Stimulated activated CD8-positive, alpha-beta memory T cell treated with anti-CD3 and anti-CD28 coated beads, Interleukin-4, amount 100 ng/mL, for 48 hours (primary cell): Measurements from ENCODE around the gene EFNA1.
A peak's percentile ranks its signal among the peaks of the same experiment; 100 is the strongest.

Experiments used
- DNase-seq: peaks from one replicate; pipeline ENCODE4 v3.0.0-alpha.2; 2020

EFNA1 gene, protein sequence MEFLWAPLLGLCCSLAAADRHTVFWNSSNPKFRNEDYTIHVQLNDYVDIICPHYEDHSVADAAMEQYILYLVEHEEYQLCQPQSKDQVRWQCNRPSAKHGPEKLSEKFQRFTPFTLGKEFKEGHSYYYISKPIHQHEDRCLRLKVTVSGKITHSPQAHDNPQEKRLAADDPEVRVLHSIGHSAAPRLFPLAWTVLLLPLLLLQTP

DNA sequence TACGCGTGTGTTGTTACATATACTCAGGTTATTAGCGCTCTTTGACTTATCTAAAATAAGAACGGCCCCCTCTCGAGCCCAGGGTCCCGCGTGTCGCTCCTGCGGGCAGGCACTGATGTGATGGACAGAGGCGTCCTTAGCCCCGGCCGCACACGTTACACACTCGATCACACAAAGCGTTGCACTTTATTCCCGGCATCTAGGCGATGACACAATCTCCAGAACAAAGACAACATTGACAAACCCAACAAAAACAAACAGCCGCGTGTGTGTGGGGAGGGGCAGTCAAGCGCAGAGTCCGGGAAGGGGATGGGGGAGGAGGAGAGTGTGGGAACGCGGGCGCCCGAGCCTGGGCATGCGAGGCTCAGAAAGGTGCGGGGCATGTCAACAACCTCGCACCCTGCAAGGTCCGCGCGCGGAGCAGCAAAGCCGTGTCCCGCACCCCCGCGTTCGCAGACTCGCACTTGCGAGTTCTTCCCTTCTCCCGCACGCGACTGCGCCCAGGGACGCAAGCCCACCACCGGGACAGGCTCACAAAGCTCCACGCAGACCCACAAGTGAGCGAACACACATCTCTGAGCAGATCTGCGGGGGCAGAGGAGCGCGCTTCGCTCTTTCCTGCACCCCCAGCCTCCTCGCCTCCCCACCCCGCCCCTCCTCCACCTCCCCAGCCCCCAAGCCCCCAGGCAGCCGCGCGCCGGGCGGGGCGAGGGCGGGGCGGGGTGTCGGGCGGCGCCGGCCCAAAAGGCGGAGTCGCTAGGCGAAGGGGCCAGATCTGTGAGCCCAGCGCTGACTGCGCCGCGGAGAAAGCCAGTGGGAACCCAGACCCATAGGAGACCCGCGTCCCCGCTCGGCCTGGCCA, at the start of gene EFNA1:
Gene EFNA1 (plus strand): TSS at position 772 of the 862 bp plus-strand sequence. CDS start 102 bp downstream, outside the sequence.
- DNase-seq = peak; percentile 61

DNA sequence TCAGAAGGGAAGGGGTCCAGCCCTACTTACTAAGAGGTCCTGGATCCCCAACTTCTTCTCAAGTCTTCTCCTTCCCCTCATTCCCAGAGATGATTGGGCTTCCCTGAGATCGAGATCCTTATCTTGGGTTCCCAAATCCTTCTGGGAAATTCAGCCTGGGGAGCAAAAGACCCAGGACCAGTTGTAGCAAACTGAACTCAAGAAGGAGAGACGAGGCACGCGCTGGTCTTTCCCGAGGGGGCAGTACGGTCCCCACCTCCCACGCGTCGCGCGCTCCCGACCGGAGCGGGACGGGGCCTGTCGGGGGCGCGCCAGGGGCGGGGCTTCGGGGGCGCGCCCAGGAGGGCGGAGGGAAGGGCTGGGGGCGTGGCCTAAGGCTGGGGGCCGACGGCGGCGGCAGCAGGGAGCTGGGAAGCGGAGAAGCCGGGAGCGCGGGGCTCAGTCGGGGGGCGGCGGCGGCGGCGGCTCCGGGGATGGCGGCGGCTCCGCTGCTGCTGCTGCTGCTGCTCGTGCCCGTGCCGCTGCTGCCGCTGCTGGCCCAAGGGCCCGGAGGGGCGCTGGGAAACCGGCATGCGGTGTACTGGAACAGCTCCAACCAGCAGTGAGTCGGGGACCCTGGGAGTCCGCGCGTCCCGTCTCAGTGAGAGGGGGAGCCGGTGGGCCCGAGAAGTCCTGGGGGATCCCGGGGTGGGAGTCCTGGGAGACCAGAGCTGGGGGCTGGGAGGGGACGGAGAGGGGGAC, 49.0 kb upstream of the EFNA1 start, which contains the start of gene EFNA3:
Gene EFNA3 (plus strand): TSS at position 369 of the 741 bp plus-strand sequence. CDS start 105 bp downstream, at position 474.
- peak; percentile 84 for DNase-seq

DNA sequence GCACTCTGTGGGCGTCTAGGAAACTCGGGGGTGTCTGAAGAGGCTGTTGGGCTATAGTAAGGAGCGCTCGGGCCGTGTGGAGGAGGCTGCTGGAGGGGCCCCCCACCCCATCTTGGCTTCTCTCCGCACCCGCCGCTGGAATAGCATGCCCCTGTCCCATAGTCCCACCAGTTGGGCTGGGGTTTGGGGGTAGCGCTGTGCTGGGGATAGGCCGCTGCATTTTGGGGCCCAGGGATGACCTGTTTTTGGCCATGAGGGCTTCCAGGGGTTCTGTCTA, 48.5 kb upstream of the EFNA1 start:
- no peak for DNase-seq

DNA sequence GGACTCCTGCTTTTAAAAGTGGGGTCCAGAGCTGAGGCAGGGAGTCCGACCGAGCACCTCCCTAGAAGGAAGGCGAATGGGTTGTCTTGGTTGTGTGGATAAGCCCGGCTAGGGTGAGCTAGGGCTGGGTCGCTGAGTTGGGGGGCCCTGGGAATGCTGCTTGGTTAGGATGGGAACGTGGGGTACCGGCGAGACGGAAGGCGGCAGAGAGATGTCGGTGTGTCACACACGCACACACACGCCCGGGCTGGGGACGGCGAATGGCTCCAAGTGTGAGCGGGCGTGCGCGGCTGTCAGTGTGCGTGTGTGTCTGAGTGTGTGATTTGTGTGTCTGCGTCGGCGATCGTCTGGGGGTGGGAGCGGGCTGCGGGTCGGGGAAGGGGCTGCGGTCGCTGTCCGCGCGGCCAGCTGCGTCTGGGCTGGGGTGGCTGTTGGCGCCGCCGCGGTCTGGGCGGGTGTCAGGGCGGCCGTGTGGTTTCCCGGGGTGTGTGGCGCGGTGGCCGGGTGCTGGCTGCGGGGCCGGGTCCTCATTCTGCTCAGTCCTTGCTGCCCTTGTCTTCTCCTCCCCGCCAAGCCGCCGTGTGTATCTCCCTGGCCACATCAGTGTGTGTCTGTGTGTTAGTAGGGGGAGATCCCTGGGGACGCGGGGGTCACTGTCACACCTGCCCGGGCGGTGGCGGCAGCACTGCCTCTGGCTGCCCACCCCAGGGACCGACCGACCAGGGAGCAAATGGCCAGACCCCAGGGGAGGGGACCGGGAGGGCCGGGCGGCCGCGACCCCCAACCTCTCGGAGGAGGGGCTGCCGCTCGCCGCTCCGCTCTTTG, 48.0 kb upstream of the EFNA1 start:
- peak; percentile 40 for DNase-seq

DNA sequence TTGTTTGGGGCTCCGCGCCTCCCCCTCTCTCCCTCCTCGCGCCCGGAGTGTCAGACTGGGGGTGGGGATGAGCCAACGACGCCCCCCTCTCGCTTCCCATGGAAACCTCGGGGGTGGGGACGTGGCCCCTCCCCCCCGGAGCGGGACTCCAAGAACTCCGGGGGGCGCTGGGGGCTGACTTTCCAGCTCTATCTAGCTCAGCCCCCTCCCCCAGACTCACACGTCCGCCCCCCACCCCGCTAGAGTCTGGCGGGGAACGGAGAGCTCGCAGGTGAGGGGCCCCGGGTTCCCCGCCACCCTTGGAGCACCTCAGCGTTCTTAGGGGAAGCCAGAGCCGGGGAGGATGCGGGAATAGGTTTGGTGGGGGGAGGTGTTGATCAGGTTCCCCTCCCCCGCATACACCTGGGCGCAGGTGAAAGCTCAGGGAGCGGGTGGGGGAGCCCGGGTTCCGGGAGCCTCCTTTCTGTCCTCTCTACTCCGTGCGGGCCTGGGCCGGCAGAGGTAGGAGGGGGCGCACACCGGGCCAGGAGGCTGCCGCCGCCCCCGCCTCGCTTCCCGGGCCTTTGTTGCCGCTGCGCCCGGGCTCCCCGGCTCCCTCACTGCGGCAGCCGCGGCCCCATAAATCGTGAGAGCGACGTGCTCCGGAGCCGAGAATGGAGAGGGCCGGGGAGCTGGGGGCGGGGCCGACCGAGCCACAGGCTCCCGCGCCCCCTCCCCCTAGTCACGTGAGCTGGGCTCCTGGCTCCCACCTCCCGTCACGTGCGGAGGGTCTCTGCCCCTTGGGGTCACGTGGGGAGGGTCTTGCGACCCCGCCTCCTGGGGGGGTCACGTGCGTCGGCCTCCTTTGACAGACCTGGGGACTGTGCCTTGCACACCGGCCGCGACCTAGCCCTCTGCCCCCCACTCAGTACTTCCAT, 47.1 kb upstream of the EFNA1 start:
- DNase-seq = peak; percentile 48

DNA sequence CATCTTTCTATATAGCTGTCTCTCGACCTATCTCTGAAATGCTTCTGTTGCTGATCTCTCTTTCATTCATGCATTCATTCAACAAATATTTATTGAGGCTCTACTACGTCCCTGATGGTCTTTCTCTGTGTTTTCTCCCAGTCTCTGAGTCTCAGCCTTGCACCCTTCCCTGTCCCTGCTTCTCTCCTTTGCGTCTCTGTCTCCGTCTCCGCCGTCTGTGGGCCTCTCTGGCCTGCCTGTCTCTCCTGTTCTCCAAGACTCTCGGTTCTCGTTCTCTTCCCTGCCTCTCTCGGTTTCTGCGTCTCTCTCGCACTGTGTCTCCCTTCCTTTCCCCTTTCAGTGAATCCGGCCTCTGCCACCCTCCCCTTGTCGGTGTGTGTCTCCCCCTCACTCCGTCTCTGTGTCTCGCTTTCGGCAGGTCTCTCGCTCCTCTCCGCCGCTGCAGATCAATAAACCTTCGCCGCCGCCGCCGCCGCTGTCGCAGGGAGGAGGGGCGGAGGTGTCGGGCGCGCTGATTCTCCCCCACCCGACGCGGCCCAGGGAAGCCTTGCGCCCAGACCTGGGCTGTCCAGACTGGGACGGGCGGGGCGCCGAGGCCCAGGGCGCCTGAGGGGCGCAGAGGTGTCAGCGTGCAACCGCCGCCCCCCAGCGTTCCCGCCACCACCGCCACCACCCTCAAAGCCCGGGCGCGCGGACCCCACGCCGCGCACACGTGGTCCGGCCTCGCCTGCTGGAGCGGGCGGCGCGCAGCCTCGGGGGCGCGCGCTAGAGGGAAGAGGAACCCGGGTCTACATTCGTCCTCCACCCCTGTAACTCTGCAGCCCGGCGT, 46.0 kb upstream of the EFNA1 start:
- DNase-seq = peak; percentile 48

DNA sequence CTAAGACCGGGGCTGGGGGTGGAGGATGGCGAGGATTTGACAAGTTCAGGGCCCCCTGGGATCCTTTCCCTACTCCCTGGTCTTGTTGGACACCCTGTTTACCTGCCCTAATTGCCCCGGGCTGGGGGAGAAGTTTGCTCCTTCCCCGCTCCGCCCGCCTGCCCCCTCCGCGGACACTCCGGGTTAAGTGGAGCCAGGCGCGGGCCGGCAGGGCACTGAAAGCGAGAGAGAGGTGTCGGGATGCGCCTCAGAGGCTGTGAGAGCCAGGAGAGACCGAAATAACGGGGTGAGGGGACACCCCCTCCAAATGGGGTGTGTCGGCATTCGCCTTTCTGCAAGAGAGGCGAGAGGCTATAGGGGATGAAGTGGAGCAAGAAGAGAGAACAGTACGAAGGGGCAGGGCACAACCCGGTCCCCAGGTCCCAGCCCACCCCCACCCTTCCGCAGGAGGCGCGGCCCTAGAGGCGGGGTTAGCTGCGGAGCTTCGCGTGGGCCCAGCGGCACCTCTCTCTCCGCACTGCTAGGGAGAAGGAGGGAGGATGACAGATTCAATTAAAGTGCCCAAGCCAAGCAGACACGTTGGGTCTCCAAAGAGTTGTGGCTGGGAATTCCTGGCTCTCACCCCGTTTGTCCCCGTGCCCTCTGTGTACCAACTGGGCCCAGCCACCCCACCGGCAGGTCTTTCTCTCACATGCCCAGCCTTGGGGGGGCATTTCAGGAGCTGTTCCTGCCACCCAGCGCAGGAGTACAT, 45.2 kb upstream of the EFNA1 start:
- DNase-seq = peak; percentile 41

DNA sequence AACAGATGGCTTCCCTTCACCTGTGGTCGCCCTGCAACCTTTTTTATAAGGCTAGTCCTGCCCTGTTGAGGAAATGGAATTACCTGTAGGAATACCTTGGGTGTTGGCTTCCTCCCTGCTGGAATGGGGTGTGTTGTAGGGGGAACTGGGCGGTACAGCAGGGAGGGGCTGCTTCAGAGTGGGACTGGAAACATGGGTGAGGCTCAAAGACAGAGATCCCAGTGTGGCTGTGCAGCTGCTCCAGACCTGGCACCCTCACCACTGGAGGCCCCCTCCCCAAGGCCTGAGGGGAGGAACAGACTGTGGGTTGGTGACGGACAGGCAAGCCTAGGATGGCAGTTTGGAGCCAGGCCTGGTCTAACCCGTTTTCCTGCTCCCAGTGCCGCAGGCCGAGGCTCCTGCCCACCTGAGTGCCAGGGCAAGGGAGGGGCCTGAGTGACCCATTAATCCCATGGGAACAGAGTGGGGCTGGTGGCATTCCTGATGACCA, 44.6 kb upstream of the EFNA1 start:
- no peak for DNase-seq

DNA sequence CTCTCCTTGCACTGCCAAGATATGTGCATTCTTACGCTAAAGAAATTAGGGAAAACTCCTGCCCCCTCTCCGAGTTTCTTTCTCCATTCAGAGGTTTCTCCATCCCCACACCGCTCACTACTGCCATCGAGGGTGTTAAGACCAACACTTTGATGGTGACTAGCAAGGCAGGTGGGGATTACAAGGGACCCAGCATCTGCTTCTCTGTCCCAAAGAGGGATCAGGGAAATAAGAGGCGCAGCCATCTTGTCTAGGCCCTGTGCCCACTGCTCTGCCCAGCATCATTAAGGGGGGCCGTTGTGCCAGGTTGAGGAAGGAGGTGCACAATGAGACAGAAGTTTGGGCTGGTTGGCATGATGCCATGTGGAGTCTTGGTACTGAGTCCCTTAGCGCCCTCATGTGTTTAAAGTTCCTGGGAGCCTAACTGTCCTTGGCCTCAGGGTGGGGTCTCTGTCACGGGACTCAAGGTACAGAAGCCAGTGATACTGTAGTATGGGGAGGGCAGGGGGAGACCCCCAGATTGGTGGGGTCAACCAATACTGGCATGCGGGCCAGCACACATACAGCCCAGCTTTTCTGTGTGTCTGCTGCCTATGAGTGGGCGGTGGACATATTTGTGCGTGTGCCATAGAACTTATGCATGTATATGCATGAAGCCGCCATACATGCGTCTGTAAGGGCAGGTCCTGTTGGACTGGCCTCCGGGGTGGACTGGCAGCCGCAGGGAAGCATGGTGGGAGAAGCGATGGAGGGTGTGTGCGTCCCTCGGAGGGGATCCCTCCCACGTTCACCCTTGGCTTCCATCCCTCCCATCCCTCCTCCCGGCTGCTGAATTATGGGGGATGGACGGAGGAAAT, 43.6 kb upstream of the EFNA1 start:
- DNase-seq = peak; percentile 65

DNA sequence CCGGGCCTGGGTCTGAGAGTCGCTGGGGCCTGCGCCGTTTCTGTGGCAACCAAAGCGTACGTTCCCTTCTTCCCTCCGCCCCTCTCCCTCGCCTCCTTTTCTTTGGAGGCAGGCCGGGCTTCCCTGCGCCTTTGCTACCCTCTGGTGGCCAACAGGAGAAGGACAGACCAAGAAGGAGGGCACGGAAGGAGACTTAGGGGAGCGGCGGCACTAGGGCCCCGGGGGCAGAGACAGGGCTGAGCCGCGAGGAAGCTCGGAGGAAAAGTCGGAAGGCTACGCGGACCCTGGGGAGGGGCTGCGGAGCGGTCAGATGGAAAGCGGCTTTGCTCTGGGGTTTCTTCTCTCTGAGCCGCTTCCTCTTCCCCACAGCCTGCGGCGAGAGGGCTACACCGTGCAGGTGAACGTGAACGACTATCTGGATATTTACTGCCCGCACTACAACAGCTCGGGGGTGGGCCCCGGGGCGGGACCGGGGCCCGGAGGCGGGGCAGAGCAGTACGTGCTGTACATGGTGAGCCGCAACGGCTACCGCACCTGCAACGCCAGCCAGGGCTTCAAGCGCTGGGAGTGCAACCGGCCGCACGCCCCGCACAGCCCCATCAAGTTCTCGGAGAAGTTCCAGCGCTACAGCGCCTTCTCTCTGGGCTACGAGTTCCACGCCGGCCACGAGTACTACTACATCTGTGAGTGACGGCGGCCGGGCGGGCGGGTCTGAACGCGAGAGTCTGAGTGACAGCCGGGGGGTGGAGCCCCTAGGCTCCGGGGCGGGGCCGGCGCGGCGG, 42.8 kb upstream of the EFNA1 start:
- peak; percentile 95 for DNase-seq

DNA sequence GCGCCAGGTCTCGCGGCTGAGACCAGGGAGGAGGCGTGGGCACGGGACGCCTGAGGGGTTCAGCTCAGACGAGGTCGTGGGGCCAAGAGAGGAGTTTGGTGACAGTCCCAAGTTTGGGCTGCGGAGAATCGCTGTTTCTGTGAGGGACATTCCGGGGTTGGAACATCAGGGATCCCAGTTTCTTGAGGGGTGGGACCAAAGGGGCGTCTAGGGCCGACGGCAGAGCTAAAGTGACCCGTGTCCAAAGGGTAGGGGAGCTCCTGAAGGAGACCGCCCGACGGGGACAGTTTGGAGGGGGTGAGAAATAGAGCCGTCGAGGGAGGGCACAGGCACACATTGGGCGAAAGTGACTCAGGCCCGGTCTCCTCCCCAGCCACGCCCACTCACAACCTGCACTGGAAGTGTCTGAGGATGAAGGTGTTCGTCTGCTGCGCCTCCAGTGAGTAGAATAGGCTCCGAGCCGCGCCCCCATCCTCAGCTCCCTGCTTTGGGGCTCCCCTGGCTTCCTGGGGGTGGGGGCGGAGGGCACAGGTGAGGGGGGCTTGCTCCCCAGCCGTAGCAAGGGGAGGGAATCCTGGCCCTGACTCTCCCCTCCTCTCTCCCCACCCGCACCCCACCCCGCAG, 42.1 kb upstream of the EFNA1 start:
- peak; percentile 85 for DNase-seq

DNA sequence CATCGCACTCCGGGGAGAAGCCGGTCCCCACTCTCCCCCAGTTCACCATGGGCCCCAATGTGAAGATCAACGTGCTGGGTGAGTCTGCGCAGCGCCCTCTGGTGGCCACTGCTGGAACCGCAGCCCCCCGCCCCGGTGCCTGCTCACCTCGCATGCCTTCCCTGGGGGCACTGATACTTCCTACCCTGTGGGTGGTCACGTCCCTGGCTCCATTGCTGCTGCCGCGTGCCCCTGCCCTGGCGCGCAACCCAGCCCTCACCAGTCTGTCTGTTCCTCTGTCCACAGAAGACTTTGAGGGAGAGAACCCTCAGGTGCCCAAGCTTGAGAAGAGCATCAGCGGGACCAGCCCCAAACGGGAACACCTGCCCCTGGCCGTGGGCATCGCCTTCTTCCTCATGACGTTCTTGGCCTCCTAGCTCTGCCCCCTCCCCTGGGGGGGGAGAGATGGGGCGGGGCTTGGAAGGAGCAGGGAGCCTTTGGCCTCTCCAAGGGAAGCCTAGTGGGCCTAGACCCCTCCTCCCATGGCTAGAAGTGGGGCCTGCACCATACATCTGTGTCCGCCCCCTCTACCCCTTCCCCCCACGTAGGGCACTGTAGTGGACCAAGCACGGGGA, 41.4 kb upstream of the EFNA1 start:
- peak; percentile 94 for DNase-seq

DNA sequence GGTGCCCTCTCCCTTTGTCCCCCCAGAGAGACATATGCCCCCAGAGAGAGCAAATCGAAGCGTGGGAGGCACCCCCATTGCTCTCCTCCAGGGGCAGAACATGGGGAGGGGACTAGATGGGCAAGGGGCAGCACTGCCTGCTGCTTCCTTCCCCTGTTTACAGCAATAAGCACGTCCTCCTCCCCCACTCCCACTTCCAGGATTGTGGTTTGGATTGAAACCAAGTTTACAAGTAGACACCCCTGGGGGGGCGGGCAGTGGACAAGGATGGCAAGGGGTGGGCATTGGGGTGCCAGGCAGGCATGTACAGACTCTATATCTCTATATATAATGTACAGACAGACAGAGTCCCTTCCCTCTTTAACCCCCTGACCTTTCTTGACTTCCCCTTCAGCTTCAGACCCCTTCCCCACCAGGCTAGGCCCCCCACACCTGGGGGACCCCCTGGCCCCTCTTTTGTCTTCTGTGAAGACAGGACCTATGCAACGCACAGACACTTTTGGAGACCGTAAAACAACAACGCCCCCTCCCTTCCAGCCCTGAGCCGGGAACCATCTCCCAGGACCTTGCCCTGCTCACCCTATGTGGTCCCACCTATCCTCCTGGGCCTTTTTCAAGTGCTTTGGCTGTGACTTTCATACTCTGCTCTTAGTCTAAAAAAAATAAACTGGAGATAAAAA, 40.7 kb upstream of the EFNA1 start:
- no peak for DNase-seq

DNA sequence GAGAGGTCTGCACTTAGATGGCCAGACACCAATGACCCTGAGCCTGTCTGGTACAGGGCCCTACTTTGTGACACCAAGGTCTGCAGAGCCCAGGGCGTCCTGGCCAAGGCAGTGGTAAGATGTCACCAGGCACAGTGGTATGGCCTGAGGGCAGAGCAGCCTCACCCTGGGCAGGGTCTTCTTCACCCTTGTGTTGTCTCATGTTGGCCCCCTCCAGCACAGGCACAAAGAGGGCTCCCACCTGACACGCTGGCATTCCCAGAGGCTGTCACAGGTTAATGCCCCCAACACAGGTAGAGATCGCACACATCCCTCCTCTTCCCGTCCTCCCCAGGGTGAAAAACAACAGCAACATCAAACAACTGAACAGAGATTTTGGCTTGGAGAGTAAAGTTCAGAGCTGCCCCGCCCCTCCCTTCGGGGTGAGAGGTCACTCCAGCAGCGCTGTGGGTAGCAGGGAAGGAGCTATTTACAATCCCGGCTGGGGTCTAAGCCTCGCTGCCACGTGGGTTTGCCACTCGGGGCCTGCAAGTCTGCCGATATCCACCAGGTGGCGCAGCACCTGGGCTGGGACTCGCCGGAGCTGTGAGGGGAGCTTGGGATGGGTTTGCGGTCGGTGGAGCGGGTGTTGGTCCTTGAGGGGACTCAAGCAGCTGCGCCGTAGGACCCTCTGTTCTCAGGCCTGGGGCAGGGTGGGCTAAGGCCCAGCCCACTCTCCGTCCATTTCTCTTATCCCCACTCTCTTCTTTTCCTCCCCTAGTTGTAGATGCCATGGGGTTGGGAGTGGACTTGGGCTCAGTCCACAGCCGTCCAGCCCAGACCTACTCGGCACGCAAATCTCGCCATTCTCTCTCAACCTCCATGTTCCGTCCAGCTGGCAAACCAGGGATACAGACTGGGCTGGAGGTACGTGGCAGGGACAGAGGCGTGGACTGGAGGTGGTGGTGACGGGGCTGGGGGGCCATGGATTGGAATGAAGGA, 36.3 kb upstream of the EFNA1 start:
- peak; percentile 91 for DNase-seq

DNA sequence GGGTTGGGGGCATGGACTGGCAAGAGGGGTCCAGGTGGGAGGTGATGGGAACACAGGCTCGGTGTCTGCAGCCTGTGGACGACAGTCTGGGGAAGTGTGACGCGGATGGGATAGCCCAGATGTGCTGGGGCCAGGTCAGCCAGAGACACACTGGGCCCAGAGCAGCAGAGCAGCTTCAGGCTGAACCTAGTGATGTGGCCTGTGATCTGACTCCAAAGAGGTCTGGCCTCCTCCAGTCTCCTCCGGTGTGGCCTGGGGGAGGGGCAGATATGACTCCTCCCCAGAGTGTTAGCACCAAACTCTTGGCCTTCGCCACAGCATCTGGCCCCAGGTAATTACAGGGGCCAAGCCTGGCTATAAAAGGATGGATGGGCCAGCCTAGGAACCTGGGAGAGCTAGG, 35.5 kb upstream of the EFNA1 start:
- DNase-seq = no peak
